GM19043 (cell line): ENCODE data around the gene TNMD.

Source experiments
- ATAC-seq: cut with Tn5 transposase; IDR thresholded peaks from one replicate; pipeline ENCODE4 v1.9.1; 2021; ENCODE audit warnings: low read depth; ENCODE audit not compliant: unreplicated experiment

TNMD gene

GRCh38 chrX:100643956-100644860 is 59.5 kb downstream of the TNMD start, which contains the start of gene SRPX2:
Gene SRPX2 (plus strand): TSS chrX:100644199. CDS start chrX:100646323, 2,124 bp downstream.
- no peak for ATAC-seq

- no peak for ATAC-seq
Measured at GRCh38 chrX:100645106-100645505, 60.4 kb downstream of the TNMD start.

GRCh38 chrX:100647095-100647494 is 62.4 kb downstream of the TNMD start:
- ATAC-seq, result no peak

- ATAC-seq, result no peak
Measured at GRCh38 chrX:100647739-100648138, 63.0 kb downstream of the TNMD start.

- no peak for ATAC-seq
Measured at GRCh38 chrX:100648458-100649417, 64.0 kb downstream of the TNMD start.
